ENCODE measurements around the gene WFDC5.
"Not testable (repeated sequence)": the region's sequence is repeated elsewhere in the genome, so short reads cannot be mapped to it uniquely, and the experiment has no call there.

The WFDC5 gene

DNA sequence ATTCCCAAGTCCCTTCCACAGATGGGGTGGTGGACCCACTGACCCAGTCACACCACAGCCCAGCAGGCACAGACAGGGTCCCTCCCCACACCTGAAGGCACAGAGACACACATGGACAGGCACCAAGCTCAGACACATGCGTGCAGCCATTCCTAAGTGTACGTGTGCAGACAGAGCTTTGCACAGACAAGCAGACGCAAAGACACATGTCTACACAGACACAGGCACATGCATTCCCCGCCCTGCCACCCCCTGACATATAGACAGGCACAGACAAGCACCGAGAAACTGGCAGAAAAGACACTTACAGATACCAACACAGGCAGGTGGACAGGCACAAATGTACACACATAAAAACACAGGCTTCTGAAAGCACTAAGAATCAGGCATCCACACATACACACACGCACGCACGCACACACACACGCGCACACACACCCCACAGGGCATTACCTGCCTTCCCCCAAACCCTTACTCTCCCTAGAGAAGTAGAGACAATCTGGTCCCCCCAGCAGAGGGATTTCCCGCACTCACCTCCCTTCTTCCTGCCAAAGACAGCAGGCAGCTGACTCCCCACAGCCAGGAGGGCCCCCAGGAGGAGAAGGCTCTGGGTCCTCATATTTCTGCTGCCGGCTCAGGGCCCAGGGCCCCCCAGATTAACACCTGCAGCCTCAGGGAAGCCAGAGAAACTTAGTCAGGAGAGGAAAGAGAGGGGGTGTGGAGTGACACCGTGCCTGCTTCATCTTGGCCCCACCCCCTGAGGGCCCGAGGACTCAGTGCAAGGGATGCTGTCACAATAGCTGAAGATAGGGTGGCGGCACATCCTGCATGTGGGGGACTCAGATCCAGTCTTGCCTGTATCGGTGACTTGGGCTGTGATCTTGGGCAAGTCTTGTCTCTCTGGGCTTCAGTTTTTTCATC lies at the start of gene WFDC5:
TSS of gene WFDC5 (minus strand) at position 710 of the 921 bp plus-strand sequence. CDS start at position 619, 91 bp downstream.
- no peak within 1 kb of the TSS for H3K27ac ChIP-seq (ENCODE audit: low read depth, low read length)
- no peaks in the 10 kb centered on the region for H3K4me1 ChIP-seq (ENCODE audit: control insufficient read depth in 5 of 5, insufficient read depth in 5 of 5, low read length in 5 of 5)
- H3K9ac ChIP-seq (ENCODE audit: low read length in 5 of 5) = no peak within 1 kb of the TSS
- H3K36me3 ChIP-seq (ENCODE audit: control insufficient read depth in 5 of 5, insufficient read depth in 5 of 5, low read length in 5 of 5) = no peaks in the 10 kb centered on the region
- H3K9me3 ChIP-seq (ENCODE audit: control insufficient read depth in 5 of 5, low read length in 5 of 5) = no peaks in the 10 kb centered on the region
- no peak within 1 kb of the TSS for H3K4me3 ChIP-seq (ENCODE audit: low read depth in 1 of 5, low read length in 5 of 5)
- H3K27me3 ChIP-seq (ENCODE audit: control insufficient read depth in 5 of 5, insufficient read depth in 4 of 5, low read length in 5 of 5) = peaks cover 8 to 37% (median 15%) of the 10 kb centered on the region in 5 donors

GRCh38 chr20:45163083-45163803 lies 48.3 kb upstream of the WFDC5 start:
- Histone ChIP-seq H3K27me3 (ENCODE audit: control insufficient read depth in 5 of 5, insufficient read depth in 4 of 5, low read length in 5 of 5) (no peaks in the 10 kb centered on the region), H3K9me3 (ENCODE audit: control insufficient read depth in 5 of 5, low read length in 5 of 5) (peaks cover 4 to 17% (median 12%) of the 10 kb centered on the region in 5 donors), H3K27ac (ENCODE audit: low read depth, low read length) (no peak overlapping the region), H3K9ac (ENCODE audit: low read length in 5 of 5) (no peak overlapping the region), H3K36me3 (ENCODE audit: control insufficient read depth in 5 of 5, insufficient read depth in 5 of 5, low read length in 5 of 5) (no peaks in the 10 kb centered on the region), H3K4me3 (ENCODE audit: low read depth in 1 of 5, low read length in 5 of 5) (no peak overlapping the region), H3K4me1 (ENCODE audit: control insufficient read depth in 5 of 5, insufficient read depth in 5 of 5, low read length in 5 of 5) (no peaks in the 10 kb centered on the region)

DNA sequence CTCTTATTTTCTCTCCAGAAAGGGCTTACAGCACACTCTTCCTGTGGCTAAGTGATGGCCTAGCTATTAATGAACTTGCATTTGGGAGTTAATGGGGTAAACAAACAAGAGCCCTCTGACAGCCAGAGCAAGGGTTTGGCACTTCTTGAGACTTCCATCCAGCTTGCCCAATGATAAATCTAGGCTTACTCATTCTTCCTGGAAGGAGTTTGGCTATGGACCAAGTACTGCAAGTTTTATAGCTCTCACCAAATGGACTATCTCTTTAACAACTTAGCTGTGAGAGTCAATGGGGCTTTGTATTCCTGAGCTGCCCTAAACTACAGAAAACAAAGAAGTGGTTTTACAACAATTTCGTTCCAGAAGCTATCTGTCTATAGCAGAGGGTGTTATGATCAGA lies 43.0 kb upstream of the WFDC5 start:
- peaks cover 0 to 6% (median 0%) of the 10 kb centered on the region in 5 donors for H3K4me1 ChIP-seq (ENCODE audit: control insufficient read depth in 5 of 5, insufficient read depth in 5 of 5, low read length in 5 of 5)
- no peak overlapping the region for H3K4me3 ChIP-seq (ENCODE audit: low read depth in 1 of 5, low read length in 5 of 5)
- no peak overlapping the region for H3K9ac ChIP-seq (ENCODE audit: low read length in 5 of 5)
- H3K27me3 ChIP-seq (ENCODE audit: control insufficient read depth in 5 of 5, insufficient read depth in 4 of 5, low read length in 5 of 5) = no peaks in the 10 kb centered on the region
- peaks cover 4 to 21% (median 10%) of the 10 kb centered on the region in 5 donors for H3K9me3 ChIP-seq (ENCODE audit: control insufficient read depth in 5 of 5, low read length in 5 of 5)
- H3K27ac ChIP-seq (ENCODE audit: low read depth, low read length) = no peak overlapping the region
- no peaks in the 10 kb centered on the region for H3K36me3 ChIP-seq (ENCODE audit: control insufficient read depth in 5 of 5, insufficient read depth in 5 of 5, low read length in 5 of 5)

DNA sequence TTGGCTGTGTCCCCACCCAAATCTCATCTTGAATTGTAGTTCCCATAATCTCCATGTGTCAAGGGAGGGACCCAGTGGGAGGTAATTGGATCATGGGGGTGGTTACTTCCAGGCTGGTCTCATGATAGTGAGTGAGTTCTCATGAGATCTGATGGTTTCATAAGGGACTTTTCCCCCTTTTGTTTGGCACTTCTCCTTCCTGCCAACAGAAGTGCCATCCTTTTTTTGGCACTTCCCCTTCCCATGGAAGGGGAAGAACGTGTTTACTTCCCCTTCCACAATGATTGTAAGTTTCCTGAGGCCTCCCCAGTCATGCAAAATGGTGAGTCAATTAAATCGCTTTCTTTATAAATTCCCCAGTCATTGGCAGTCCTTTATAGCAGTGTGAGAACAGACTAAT lies 41.7 kb upstream of the WFDC5 start:
- Histone ChIP-seq H3K9me3 (ENCODE audit: control insufficient read depth in 5 of 5, low read length in 5 of 5) (peaks cover 4 to 21% (median 7%) of the 10 kb centered on the region in 5 donors), H3K27me3 (ENCODE audit: control insufficient read depth in 5 of 5, insufficient read depth in 4 of 5, low read length in 5 of 5) (no peaks in the 10 kb centered on the region), H3K36me3 (ENCODE audit: control insufficient read depth in 5 of 5, insufficient read depth in 5 of 5, low read length in 5 of 5) (no peaks in the 10 kb centered on the region), H3K4me3 (ENCODE audit: low read depth in 1 of 5, low read length in 5 of 5) (no peak overlapping the region), H3K4me1 (ENCODE audit: control insufficient read depth in 5 of 5, insufficient read depth in 5 of 5, low read length in 5 of 5) (peaks cover 0 to 6% (median 0%) of the 10 kb centered on the region in 5 donors), H3K27ac (ENCODE audit: low read depth, low read length) (no peak overlapping the region), H3K9ac (ENCODE audit: low read length in 5 of 5) (no peak overlapping the region)

- not testable (repeated sequence) for H3K4me1 ChIP-seq (ENCODE audit: control insufficient read depth in 5 of 5, insufficient read depth in 5 of 5, low read length in 5 of 5); H3K9ac ChIP-seq (ENCODE audit: low read length in 5 of 5); H3K27me3 ChIP-seq (ENCODE audit: control insufficient read depth in 5 of 5, insufficient read depth in 4 of 5, low read length in 5 of 5); H3K27ac ChIP-seq (ENCODE audit: low read depth, low read length); H3K4me3 ChIP-seq (ENCODE audit: low read depth in 1 of 5, low read length in 5 of 5); H3K36me3 ChIP-seq (ENCODE audit: control insufficient read depth in 5 of 5, insufficient read depth in 5 of 5, low read length in 5 of 5)
- peaks cover 4 to 21% (median 7%) of the 10 kb centered on the region in 5 donors for H3K9me3 ChIP-seq (ENCODE audit: control insufficient read depth in 5 of 5, low read length in 5 of 5)
These were observed 39.8 kb upstream of the WFDC5 start for GRCh38 chr20:45154794-45155193.

DNA sequence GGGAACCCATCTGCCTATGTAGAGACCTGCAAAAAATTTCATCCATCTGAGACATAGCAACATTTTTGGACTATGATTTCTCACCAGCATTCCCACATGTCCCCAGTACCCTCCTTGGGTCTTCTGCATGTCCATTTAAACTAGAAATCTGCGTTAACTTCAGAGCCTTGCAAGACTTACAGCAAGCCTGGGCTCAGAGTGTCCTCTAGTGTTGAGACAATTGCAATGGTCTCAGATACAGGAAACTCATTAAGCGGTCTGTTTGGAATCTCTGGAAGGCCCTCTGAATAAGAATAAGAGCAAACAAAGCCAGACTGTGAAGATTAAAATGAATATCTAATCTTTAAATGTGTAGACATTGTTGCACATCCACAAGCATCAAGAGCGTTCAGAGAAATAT lies 39.2 kb upstream of the WFDC5 start:
- peaks cover 0 to 3% (median 0%) of the 10 kb centered on the region in 5 donors for H3K27me3 ChIP-seq (ENCODE audit: control insufficient read depth in 5 of 5, insufficient read depth in 4 of 5, low read length in 5 of 5)
- no peak overlapping the region for H3K27ac ChIP-seq (ENCODE audit: low read depth, low read length)
- H3K9me3 ChIP-seq (ENCODE audit: control insufficient read depth in 5 of 5, low read length in 5 of 5) = peaks cover 2 to 18% (median 5%) of the 10 kb centered on the region in 5 donors
- H3K9ac ChIP-seq (ENCODE audit: low read length in 5 of 5) = no peak overlapping the region
- no peak overlapping the region for H3K4me3 ChIP-seq (ENCODE audit: low read depth in 1 of 5, low read length in 5 of 5)
- H3K36me3 ChIP-seq (ENCODE audit: control insufficient read depth in 5 of 5, insufficient read depth in 5 of 5, low read length in 5 of 5) = no peaks in the 10 kb centered on the region
- H3K4me1 ChIP-seq (ENCODE audit: control insufficient read depth in 5 of 5, insufficient read depth in 5 of 5, low read length in 5 of 5) = peaks cover 0 to 6% (median 0%) of the 10 kb centered on the region in 5 donors

GRCh38 chr20:45153752-45154151 lies 38.8 kb upstream of the WFDC5 start:
- no peak overlapping the region for H3K4me3 ChIP-seq (ENCODE audit: low read depth in 1 of 5, low read length in 5 of 5)
- H3K27ac ChIP-seq (ENCODE audit: low read depth, low read length) = no peak overlapping the region
- H3K36me3 ChIP-seq (ENCODE audit: control insufficient read depth in 5 of 5, insufficient read depth in 5 of 5, low read length in 5 of 5) = no peaks in the 10 kb centered on the region
- peaks cover 0 to 13% (median 3%) of the 10 kb centered on the region in 5 donors for H3K9me3 ChIP-seq (ENCODE audit: control insufficient read depth in 5 of 5, low read length in 5 of 5)
- H3K27me3 ChIP-seq (ENCODE audit: control insufficient read depth in 5 of 5, insufficient read depth in 4 of 5, low read length in 5 of 5) = peaks cover 0 to 3% (median 0%) of the 10 kb centered on the region in 5 donors
- peaks cover 0 to 6% (median 0%) of the 10 kb centered on the region in 5 donors for H3K4me1 ChIP-seq (ENCODE audit: control insufficient read depth in 5 of 5, insufficient read depth in 5 of 5, low read length in 5 of 5)
- no peak overlapping the region for H3K9ac ChIP-seq (ENCODE audit: low read length in 5 of 5)

DNA sequence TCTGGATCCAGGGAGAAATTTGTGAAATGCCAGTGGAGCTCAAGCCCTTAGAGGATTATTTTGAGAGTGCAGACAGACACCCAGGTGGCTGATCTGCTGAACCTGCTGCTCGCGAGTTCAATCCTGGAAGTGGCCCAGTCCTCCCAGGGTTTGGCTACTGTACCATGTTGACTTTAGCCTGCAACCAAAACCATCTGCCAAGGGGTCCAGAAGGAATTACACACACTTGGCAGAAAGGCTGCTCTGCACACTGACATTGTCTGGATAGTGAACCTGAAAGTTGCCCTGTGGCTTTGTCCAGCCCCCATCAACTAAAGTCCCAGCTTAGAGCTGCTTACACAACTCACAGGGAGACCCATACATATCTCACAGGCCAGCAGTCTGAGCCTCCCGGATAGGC lies 38.2 kb upstream of the WFDC5 start:
- H3K36me3 ChIP-seq (ENCODE audit: control insufficient read depth in 5 of 5, insufficient read depth in 5 of 5, low read length in 5 of 5) = no peaks in the 10 kb centered on the region
- H3K27me3 ChIP-seq (ENCODE audit: control insufficient read depth in 5 of 5, insufficient read depth in 4 of 5, low read length in 5 of 5) = peaks cover 0 to 5% (median 2%) of the 10 kb centered on the region in 5 donors
- no peak overlapping the region for H3K27ac ChIP-seq (ENCODE audit: low read depth, low read length)
- H3K9me3 ChIP-seq (ENCODE audit: control insufficient read depth in 5 of 5, low read length in 5 of 5) = peaks cover 0 to 8% (median 0%) of the 10 kb centered on the region in 5 donors
- peaks cover 0 to 6% (median 0%) of the 10 kb centered on the region in 5 donors for H3K4me1 ChIP-seq (ENCODE audit: control insufficient read depth in 5 of 5, insufficient read depth in 5 of 5, low read length in 5 of 5)
- no peak overlapping the region for H3K4me3 ChIP-seq (ENCODE audit: low read depth in 1 of 5, low read length in 5 of 5)
- no peak overlapping the region for H3K9ac ChIP-seq (ENCODE audit: low read length in 5 of 5)

GRCh38 chr20:45152405-45152804 lies 37.4 kb upstream of the WFDC5 start:
- peaks cover 0 to 5% (median 2%) of the 10 kb centered on the region in 5 donors for H3K27me3 ChIP-seq (ENCODE audit: control insufficient read depth in 5 of 5, insufficient read depth in 4 of 5, low read length in 5 of 5)
- H3K27ac ChIP-seq (ENCODE audit: low read depth, low read length) = no peak overlapping the region
- peaks cover 0 to 6% (median 0%) of the 10 kb centered on the region in 5 donors for H3K4me1 ChIP-seq (ENCODE audit: control insufficient read depth in 5 of 5, insufficient read depth in 5 of 5, low read length in 5 of 5)
- peaks cover 0 to 2% (median 0%) of the 10 kb centered on the region in 5 donors for H3K9me3 ChIP-seq (ENCODE audit: control insufficient read depth in 5 of 5, low read length in 5 of 5)
- H3K36me3 ChIP-seq (ENCODE audit: control insufficient read depth in 5 of 5, insufficient read depth in 5 of 5, low read length in 5 of 5) = no peaks in the 10 kb centered on the region
- H3K9ac ChIP-seq (ENCODE audit: low read length in 5 of 5) = no peak overlapping the region
- no peak overlapping the region for H3K4me3 ChIP-seq (ENCODE audit: low read depth in 1 of 5, low read length in 5 of 5)

GRCh38 chr20:45149062-45149461 lies 34.1 kb upstream of the WFDC5 start:
- Histone ChIP-seq H3K4me1 (ENCODE audit: control insufficient read depth in 5 of 5, insufficient read depth in 5 of 5, low read length in 5 of 5) (peaks cover 0 to 6% (median 0%) of the 10 kb centered on the region in 5 donors), H3K27ac (ENCODE audit: low read depth, low read length) (no peak overlapping the region), H3K9me3 (ENCODE audit: control insufficient read depth in 5 of 5, low read length in 5 of 5) (no peaks in the 10 kb centered on the region), H3K9ac (ENCODE audit: low read length in 5 of 5) (no peak overlapping the region), H3K27me3 (ENCODE audit: control insufficient read depth in 5 of 5, insufficient read depth in 4 of 5, low read length in 5 of 5) (peaks cover 0 to 9% (median 7%) of the 10 kb centered on the region in 5 donors), H3K36me3 (ENCODE audit: control insufficient read depth in 5 of 5, insufficient read depth in 5 of 5, low read length in 5 of 5) (no peaks in the 10 kb centered on the region), H3K4me3 (ENCODE audit: low read depth in 1 of 5, low read length in 5 of 5) (no peak overlapping the region)

Data from subcutaneous abdominal adipose tissue (tissue), 5 donors.